Fibroblast of gingiva (primary cell): ENCODE data around the gene SLC27A2.

ENCODE experiments used
- DNase-seq: peaks from one replicate; pipeline ENCODE4 v3.0.0-alpha.2; 2011; ENCODE audit warnings: low read depth

The SLC27A2 gene

DNA sequence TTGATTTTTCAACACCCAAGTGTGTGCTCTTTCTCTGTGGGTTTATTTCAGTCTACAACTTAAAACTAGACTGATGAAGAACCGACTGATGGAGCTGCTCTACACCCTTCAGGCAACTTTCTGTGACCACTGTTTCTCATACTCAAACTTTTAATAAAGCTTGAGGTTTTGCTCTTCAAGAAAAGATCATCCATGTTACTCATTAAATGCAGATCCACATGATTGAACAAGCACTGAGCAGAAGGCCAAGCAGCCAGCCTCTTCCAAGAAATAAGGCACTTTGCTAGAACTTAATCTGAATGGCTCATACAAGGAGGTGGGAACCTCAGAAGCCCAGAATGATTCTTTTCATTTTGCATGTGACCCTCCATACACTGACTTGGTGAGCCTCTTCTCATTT lies 8.7 kb downstream of the SLC27A2 start:
- DNase-seq: no peak

DNA sequence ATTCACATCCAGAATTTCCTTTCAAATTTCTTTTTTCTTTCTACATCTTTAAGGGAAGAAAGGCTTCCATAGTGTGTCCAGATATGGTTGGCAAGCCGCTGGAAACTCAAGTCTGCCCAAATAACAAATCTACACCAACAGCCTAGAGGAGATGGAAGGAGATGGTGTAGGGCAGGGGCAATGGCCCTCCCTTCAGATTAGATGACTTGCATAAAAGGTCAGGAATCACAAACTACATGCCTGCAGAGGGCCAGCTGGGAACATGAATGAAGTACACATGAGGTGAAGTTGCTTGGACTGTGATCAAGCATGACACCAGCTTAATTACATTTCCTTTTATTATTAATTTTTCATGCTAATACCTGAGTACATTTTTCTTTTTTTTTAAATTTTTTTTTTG lies 10.2 kb downstream of the SLC27A2 start:
- DNase-seq: no peak

DNA sequence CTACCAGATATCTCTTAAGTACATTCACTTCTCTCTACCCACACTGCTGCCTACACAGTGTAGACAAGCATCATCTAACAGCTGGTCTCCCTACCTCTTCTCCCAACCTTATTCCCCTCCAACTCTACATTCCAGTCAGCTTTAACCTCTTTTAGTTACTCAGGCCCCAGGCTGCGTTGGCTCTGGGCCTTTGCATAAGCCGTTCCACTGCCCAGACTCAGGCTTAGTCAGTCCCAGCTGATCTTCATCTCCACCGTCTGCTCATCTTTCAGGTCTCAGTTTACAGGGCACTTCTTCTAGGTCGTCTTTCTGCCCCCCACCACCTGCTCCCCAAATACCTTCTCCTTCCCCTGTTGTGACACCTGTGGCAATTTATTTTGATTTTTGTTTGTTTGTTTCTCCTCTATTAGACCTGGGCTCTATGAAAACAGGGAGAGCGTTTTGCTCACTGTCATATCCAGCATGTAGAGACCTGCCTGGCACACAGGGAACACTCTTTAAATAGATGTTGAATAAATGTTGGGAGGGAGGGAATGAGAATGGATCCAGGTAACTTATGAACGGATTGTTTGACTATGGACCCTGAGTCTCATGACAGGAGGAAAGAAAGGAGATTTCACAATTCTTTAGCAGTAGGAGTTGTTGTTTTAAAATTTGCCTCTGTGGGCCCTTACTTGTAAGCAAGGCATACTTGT lies 11.1 kb downstream of the SLC27A2 start:
- no peak for DNase-seq

DNA sequence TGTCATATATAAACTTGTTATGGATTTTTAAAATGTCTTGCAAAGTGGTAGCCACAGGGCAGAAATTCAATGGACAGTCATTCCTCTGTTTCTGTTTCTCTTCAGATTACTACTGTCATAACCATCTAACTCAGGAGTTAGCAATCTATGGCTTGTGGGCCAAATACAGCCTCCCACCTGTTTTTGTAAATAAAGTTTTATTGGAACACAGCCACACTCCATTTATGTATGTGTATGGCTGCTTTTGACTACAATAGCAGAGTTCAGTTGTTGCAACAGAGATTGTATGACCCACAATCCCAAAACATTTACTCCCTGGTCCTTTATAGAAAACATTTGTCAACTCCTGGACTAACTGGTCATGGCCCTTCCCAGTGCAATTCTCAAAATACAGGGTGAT lies 20.0 kb downstream of the SLC27A2 start:
- no peak for DNase-seq

DNA sequence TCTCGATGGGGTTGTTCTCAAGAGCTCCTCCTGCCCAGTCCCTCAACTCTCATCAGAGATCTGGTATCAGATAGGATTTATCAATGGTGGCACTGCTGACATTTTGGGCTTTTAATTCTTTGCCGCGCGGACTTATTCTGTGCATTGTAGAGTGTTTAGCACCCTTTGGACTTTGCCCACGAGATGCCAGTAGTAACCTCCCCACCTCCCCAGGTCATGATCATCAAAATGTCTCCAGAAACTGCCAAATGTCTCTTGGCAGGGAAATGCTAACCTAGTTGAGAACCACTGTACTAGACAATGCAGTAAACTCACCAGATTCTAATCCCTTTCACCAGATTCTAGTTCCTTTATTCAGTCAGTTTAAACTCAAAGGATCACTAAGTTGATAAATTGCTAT lies 24.0 kb downstream of the SLC27A2 start:
- DNase-seq: no peak

DNA sequence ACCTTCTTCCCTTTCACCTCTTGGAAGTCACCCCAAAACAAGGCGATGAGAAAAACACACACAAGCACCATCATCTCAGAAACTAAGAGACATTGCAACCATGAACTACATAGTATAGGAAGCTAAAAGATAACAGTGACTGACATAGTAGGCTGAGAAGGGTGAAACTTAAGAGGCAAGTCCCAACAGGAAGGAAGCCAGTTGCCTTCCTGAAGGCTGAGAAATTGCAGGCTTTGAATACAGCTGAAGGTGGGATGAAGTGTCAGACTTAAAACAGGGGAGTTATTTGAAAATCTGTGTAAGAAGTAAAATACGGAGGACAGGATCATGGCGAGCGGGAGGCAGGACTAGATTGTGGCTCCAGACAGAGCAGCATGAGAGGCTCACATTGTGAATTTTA lies 27.8 kb downstream of the SLC27A2 start:
- DNase-seq: no peak

DNA sequence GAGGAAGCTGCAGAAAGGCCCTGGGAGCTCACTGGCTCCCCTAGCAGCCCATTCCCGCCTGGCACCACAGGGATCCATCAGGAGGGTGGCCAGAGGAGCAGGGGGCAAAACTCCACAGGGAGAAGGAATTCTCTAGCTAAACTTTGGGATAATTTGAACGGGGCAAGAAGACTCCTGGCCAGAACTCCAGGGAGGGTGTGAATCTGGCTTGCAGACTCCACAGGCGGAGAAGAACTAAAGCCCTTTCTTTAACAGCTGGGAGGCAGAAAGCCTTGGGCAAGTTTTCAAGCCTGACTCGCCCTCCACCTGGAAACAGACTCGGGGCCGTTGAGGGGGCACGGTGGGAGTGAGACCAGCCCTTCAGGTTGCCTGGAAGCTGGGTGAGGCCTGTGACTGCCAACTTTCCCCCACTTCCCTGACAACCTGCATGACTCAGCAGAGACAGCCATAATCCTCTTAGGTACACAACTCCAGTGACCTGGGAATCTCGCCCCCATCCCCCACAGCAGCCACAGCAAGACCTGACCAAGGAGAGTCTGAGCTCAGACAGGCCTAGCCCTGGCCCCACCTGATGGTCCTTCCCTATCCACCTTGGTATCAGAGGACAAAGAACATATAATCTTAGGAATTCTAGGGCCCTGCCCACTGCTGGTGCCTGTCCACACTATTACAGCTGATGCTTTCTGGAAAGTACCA lies 28.6 kb downstream of the SLC27A2 start:
- no peak for DNase-seq

DNA sequence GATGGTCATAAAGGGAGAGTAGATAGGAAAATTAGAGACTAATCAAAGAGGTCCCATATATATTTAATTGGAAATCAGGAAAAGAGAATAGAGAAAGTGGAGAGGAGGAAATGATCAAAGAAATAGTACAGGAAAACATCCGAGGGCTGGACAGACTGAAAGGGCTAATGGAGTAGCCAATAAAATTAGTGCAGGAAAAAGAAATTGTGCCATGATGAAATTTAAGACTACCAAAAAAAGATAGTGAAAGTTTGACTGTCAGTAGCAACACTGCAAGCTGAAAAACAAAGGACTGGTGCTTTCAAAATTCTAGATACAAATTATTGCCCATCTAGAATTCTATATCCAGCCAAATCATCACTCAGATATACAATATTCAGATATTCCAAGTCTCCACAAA lies 36.3 kb downstream of the SLC27A2 start:
- no peak for DNase-seq

DNA sequence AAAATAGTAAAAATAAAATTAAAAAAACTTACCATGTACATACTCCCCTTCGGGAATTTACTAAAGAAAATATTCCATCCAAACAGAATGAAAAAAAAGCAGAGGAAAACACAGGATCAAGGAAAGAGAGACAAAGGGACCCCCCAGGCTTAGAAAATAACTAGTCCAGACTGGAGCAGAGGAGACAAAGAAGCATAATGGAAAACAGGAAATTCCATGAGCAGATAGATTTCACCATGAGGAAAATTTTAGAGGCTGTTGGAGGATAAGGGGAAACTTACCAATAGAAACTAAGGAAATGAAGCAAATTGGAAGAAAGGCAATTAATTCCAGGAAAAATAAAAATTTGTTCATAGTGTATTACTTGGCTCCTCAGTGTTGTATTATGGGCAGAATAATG lies 36.7 kb downstream of the SLC27A2 start:
- no peak for DNase-seq

DNA sequence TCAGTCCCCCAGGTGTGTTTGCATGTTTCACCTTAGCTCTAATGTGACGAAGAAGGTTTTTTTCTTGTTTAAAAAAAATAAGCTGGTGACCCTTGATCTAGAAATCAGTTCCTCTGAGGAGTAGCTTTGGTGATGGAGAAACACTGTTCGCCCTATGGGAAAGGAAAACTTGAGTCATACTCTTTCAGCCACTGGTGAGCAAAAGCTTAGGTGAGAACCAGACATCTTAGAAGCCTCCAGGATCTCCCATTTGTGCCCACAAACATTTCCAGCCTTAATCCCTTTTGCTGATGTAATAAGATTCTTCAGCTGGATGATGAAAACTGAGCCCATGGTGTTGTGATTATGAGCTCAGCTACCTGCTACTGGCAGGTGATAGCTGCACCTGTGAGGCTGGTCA lies 37.8 kb downstream of the SLC27A2 start:
- peak; percentile 7 for DNase-seq

DNA sequence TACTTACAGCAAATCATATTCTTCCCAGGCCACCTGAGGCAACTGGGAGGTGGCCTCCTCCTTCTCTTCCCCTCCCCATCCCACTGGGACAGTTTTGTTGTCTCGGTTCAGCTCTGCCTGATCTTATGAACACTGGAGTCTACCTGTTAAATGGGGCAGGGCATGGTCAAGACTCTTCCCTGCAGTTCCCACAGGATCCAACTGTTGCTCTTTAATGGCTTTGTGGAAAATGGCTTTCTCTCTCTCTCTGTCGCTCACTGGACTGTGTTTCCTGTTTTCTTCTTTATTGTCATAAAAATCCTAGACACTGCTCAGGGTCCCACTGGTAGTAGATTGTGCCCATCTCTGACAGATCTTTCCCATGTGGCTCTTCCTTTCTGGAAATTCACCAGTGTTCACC lies 40.2 kb downstream of the SLC27A2 start:
- no peak for DNase-seq

DNA sequence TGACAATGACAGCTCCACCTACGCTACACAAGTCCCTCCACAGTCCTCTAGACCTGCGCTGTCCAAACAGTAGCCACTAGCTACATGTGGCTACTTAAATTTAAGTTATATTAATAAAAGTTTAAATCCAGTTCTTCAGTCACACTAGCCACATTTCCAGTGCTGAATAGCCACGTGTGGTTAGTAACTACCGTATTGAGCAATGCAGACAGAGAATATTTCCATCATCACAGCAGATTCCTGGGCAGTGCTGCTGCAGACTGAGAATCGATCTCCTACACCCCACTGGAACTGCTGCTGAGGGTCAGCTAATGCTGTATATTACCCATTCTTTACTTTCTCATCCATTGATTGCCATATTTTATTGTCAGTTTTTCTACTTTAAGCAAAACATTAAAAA lies 42.6 kb downstream of the SLC27A2 start:
- peak; percentile 13 for DNase-seq

DNA sequence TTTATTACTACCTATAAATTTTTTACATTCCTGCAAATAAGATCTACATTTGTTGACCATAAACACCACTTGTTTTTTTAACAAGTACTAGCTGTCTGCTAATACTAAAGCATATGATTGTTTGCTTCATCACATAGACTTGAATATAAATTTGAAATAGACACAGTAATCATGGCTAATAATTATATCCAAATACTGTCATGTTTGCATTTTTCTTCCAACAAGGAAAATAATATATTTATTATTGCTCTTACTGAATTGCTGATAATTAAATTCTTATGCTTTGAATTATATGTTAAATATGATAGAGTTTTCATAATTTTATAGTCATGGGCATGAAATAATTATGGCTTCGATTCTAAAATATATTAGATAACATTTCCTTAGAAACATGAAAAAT lies 43.1 kb downstream of the SLC27A2 start:
- DNase-seq: no peak

DNA sequence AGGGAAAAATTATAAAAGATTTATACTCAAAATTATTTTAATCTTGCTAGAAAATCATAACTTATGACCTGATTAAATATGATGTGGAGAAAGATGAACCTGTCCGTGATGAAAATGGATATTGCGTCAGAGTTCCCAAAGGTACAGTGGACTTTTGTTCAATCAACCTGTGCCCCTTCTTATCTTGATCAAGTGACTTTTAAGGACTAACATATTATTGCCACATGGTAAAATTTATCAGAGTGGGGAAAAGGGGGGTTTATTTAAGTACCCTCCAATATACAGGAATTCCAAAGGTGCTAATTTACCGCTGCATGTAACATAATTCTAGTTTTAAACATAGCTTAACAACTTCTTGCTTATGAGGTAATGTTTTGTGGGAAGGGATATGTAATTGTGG lies 43.9 kb downstream of the SLC27A2 start:
- no peak for DNase-seq

DNA sequence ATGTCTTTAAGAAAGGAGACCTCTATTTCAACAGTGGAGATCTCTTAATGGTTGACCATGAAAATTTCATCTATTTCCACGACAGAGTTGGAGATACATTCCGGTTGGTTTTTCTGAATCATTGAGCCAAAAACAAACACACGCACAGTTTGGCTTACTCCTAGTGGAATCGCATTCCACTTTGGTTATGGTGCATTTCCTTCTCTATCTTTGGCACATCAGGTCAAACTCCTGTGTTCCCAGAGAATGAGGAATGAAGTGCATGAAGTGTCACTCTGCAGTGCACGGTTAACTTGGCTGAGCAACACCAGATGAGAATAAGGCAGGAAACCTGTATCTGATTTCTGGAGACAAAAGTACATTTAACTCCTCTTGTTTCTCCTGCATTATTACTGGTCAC lies 45.1 kb downstream of the SLC27A2 start:
- DNase-seq: peak; percentile 10

DNA sequence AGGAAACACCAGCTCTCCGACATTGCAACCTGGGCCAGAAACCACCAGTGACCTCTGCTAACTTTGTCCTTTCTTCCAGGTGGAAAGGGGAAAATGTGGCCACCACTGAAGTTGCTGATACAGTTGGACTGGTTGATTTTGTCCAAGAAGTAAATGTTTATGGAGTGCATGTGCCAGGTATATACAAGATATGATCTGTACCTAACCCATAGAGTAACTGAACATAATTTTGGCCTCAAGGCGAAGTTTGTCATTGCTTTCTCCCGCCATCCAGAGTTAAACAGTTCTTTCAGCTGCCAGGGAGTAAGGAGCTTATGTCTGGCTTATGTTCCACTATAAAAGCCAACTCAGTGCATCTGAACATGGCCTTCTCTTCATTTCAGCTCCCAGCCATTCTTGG lies 46.9 kb downstream of the SLC27A2 start:
- DNase-seq: no peak

DNA sequence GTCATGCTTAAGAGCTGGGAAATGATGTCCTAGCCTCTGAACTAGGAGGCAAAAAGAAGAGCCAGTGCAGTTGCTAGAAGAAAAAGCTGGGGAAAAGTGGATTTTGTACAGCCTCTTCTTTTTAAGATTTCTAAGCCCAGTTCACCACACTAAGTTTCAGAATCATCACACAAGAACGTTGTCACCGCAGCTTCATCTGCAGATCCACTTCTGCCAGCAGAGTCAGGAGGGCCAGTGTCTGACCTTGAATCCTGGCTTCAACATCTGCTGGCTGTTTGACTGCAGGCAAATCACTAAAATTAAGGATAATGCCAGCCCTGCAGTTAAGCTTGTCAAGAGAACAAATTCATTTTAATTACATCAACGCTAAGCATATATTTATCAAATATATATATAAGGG lies 47.3 kb downstream of the SLC27A2 start:
- DNase-seq: no peak

DNA sequence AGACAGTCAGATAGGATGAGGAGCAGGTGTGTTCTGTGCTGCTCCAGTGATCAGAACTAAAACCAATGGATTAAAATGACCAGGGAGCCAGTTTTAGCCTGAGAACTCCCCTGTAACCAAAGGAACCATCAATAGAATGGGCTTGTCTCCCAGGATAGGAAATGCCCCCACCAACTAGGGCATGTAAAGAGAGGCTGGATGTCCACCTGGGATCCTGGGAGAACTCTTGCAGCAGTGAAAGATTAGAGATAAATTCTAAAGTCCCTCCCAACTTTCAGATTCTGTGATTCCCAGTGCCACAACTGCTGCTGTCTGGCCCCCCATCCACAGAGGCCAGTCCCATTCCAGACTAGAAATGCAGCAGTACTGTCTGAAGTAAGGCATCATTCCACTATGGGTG lies 49.8 kb downstream of the SLC27A2 start:
- no peak for DNase-seq

DNA sequence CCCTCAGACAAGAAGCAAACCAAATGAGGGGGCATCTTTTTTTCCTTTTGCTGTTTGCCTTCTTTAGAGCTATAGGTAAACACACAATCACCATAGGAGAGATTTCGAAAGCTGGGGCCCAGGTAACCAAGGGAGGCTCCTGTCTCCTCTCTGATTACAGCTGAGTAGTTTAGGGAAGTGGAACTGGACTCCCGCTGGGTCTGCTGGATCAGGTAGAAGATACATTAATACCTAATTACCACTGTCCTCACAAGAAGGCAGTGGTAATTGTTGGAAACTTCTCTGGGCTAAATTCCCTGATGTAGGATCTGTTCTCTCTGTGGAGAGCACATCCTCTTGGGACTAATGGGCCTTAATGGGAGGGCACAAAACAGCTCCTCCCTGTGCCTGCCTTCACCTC lies 50.8 kb downstream of the SLC27A2 start:
- no peak for DNase-seq

DNA sequence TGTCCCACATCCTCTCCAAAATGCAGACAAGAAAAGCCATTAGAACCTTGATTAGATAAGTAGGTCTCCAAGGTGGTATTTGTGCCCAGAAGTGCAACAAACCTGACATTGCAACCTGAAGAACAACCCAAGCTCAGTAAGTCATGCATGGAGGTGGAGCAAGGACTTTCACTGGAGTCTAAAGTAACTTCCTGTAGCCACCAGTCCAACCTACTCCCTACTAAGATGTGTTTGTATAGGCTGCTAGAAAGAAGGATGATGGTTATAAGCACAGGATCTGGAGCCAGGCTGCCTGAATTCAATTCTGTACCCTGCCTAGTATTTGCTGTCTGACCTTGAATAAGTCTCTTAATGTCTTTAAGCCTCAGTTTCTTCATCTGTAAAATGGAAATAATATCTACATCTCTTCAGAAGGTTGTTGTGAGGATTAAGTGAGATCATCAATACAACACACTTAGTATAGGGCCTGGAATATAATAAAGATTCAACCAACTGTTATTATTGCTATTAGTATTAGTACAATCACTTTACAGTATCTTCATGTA lies 51.3 kb downstream of the SLC27A2 start:
- DNase-seq: no peak

DNA sequence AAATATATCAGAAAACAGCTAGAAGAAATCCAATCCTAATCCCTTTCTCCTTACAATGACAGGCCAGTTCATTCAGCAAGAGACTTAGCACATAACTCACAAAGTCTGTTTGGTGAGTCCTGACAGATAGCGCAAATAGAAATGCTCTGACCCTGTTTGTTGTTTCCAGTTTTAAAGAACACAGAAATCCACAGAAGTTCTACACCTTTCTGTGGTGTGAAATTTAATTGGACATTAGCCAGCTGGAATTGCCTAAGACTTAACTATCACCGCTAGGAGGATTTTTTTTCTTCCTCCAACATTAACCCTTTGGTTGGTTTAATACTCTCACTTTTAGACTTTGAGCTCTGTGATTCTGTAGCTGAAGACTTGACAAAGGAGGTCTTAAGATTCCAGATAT lies 52.8 kb downstream of the SLC27A2 start:
- no peak for DNase-seq

DNA sequence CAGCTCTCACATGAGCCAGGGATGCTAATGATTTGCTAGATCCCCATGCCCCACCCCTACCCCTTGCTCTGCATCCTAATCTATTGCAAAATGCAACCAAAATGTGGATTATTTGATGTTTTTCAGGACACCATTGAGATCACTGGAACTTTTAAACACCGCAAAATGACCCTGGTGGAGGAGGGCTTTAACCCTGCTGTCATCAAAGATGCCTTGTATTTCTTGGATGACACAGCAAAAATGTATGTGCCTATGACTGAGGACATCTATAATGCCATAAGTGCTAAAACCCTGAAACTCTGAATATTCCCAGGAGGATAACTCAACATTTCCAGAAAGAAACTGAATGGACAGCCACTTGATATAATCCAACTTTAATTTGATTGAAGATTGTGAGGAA lies 53.8 kb downstream of the SLC27A2 start:
- DNase-seq: no peak

DNA sequence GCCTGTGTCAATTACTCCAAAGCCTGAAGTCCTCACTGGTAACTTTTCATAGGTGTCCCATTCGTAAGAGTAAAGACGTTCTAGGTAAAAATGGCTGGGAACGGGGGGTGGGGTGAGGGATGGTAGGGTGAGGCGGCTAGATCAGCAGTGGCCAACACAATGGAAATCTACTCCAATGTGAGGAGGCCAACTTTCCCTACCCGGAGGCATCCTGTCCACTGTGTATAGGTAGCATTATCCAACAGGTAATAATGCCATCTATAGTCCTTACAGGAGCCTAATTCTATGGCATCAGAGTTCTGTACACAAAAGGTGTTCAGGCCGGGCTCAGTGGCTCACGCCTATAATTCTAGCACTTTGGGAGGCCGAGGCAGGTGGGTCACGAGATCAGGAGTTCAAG lies 54.4 kb downstream of the SLC27A2 start:
- DNase-seq: no peak

DNA sequence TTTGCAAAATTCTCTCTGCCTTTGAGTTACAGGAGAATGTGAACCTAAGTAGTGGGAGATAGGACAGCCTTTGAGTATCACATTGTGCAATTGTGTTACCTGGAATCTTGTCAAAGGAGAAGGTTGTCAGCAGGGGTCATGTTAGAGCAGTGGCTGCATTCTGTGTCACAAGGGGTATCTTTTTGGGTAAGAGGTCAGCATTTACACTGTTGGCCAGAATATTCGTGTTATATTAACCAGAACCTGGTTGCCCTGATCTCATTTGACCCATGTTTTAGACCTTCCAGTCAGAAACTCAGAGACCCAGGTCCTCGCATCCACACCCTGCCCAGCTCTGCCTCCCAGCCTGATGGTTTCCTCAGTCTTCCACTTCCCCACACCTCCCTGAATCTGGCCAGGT lies 56.3 kb downstream of the SLC27A2 start:
- DNase-seq: no peak
